GM19324 (cell line): ENCODE data around the gene ZIC3.
"Not testable (repeated sequence)": the region's sequence is repeated elsewhere in the genome, so short reads cannot be mapped to it uniquely, and the experiment has no call there.

Source experiments
- ATAC-seq: cut with Tn5 transposase; IDR thresholded peaks from one replicate; pipeline ENCODE4 v1.9.1; 2021; ENCODE audit warnings: mild to moderate bottlenecking, moderate library complexity; ENCODE audit not compliant: unreplicated experiment, low FRiP score

The ZIC3 gene

GRCh38 chrX:137565921-137566745 lies at the start of gene ZIC3:
Gene ZIC3 (plus strand): TSS chrX:137566127. CDS start chrX:137566692, 565 bp downstream.
- ATAC-seq: no peak

GRCh38 chrX:137519459-137519858 lies 46.5 kb upstream of the ZIC3 start:
- ATAC-seq: no peak

- no peak for ATAC-seq
Measured at GRCh38 chrX:137545711-137546651, 19.9 kb upstream of the ZIC3 start.

- ATAC-seq: no peak
Measured at GRCh38 chrX:137547291-137547690, 18.6 kb upstream of the ZIC3 start.

- ATAC-seq: no peak
Measured at GRCh38 chrX:137548261-137548660, 17.7 kb upstream of the ZIC3 start.

DNA sequence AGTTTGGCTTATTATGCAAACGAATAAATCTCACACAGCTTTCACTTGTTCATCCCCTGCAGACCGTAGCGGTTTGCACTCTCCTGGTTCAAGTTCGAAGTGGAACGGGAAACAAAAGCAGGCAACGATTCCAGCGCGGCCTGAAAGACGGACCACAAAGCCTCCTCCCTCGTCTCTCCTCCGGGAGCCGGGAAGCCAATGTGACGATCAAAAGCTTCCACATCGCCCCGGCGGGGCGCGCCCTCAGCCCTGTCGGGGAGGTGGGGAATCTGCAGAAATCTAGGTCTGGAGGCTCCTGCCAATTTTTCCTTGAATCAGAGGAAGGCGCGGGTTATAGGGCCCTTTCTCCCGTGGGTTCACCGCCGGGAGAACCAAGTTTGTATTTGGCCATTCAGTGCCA lies 16.9 kb upstream of the ZIC3 start:
- no peak for ATAC-seq

DNA sequence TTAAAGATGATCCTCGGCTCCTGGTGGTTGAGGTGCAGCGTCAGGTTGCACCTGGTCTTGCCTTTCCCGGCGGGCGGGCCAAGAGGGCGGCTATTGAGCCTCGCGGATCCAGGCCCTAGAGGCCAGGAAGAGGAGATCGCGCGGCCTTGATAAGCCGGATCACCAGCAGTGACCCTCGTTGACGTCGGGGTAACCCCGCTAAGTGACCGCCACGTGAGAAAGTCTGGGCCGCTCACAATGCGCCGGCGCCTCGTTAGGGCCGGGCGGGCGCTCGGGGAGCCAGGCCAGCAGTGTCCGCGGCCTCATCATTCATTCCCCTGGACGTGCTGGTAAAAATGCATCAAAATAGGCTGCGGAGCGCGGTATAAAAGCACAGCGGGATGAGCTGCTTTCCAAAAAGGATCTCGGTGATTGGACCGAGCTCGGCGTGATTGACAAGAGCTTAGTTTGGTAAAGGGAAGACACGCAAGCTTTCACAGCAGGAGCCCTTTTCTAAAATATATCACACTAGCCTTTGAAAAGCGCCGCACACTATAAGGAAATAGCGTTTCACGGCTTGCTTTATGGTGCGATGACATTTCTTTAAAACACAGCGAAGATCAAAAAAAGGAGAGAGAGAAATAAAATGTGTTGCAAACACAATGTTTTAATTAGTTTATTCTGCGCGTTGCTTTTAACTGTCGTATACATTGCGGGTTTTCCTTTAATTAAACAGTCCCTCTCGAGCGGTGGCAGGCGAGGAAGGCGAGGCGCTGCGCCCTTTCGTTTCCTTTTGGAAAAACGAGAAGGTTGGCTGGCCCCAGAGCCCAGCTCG lies 15.9 kb upstream of the ZIC3 start:
- no peak for ATAC-seq

DNA sequence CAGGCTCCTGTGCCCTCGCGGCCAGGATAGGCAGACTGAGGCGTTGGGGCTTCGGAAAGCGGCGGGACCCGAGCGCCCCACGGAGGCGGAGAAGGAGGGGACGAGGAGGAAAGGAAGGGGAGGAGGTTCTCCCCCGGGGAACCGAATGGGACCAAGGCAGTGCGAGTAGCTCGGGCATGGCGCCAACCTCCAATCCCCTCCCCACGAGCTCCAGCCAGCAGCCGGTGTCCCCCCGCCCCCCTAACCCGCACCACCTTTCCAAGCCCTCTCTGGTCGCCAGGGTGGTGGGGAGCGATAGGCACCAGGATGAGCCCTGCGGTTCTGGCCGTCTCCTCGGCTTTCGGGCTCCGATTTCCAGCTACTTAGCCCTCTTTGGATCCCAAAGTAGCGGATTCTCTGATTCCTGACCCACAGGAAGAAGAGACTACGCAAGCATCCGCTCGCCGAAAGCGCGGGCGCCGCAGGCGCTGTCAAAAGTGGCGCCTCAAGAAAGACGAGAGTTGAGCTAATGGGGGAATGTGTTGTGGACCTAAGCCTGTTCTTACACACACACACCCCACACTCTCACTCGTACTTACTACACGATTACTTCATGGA lies 15.2 kb upstream of the ZIC3 start:
- no peak for ATAC-seq

GRCh38 chrX:137552098-137552497 lies 13.8 kb upstream of the ZIC3 start:
- ATAC-seq: not testable (repeated sequence)

GRCh38 chrX:137562096-137562495 lies 3.8 kb upstream of the ZIC3 start:
- no peak for ATAC-seq

GRCh38 chrX:137563681-137564651 lies 2.0 kb upstream of the ZIC3 start:
- ATAC-seq: no peak

- ATAC-seq: no peak
Measured at GRCh38 chrX:137565318-137565904, 516 bp upstream of the ZIC3 start.

- ATAC-seq: no peak
Measured at GRCh38 chrX:137566746-137567679, 1.1 kb downstream of the ZIC3 start.

DNA sequence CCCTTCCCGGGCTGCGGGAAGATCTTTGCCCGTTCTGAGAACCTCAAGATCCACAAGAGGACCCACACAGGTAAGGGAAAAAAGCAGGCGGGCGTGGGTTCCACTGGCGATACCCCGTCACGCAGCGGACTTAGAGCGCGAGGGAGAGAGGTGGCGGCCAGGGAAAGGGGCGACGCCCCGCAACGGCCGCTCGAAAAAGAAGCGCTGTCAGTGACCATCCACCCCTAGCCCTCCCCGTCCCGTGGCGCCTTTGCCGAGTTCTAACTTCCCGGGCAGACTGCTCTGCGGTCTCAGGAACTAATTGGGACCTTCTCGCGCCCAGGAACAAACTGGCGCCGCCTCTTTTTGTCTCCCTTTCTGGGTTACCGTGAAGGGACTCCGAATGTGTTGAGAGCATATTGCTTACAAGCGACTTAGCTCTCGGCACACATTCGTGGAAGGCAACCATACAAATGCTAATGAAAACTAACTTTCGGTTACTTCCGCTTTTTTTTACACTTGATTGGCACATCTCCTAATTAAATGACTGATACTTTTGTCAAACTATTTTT lies 1.8 kb downstream of the ZIC3 start:
- no peak for ATAC-seq

DNA sequence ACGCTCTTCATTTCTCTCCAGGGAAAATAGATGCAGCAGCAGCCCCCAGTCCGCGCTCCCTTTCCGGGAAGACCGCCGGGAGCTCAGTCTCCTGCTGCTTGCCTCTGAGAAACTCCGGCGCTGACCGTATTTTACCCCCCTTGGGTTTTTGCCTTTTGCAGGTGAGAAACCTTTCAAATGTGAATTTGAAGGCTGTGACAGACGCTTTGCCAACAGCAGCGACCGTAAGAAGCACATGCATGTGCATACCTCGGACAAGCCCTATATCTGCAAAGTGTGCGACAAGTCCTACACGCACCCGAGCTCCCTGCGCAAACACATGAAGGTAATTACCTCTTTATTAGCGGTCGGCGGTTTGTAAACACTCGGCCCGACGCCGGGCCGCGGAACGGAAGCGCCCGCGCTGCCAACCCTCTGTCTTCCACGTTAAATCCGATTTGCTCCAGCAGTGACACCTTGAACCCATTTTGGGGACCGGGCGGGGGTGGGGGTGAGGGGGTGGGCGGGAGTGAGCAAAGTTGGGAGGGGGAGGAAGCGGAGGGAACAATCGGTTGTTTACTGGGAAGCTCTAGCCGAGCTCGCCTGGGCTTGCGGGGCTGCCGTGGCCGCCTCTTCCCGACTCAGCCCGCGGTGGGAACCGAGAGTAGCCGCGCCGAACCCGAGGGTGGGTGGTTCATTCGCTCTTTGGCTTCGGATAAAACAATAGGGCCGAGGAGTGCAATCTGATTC lies 3.0 kb downstream of the ZIC3 start:
- ATAC-seq: no peak

GRCh38 chrX:137569470-137569891 lies 3.6 kb downstream of the ZIC3 start:
- no peak for ATAC-seq
